Neural progenitor cell (in vitro differentiated cells): ENCODE measurements around the gene GABARAPL1.

Experiments
- CTCF ChIP-seq: fragments of 200-600 bp; sonication (generic); IDR thresholded peaks from 2 replicates; pipeline ENCODE4 v1.5.1; 2017; ENCODE audit warnings: antibody characterized with exemption, mild to moderate bottlenecking
- EZH2phosphoT487 ChIP-seq: fragments of 200-600 bp; sonication (generic); IDR thresholded peaks from 2 replicates; pipeline ENCODE4 v1.6.1; 2017; ENCODE audit warnings: antibody characterized with exemption

- TF ChIP-seq CTCF: no peak
- TF ChIP-seq EZH2phosphoT487: no peak
Measured at GRCh38 chr12:10241727-10242126, 29.1 kb downstream of the GABARAPL1 start.
